Stimulated activated CD4-positive, alpha-beta T cell treated with anti-CD3 and anti-CD28 coated beads, Interleukin-2, amount 100 ng/mL, for 4 hours (primary cell): ENCODE data around the gene ACOX3.

Experiments
- DNase-seq: peaks from one replicate; pipeline ENCODE4 v3.0.0-alpha.2; 2020; ENCODE audit warnings: low read depth

The ACOX3 gene

DNA sequence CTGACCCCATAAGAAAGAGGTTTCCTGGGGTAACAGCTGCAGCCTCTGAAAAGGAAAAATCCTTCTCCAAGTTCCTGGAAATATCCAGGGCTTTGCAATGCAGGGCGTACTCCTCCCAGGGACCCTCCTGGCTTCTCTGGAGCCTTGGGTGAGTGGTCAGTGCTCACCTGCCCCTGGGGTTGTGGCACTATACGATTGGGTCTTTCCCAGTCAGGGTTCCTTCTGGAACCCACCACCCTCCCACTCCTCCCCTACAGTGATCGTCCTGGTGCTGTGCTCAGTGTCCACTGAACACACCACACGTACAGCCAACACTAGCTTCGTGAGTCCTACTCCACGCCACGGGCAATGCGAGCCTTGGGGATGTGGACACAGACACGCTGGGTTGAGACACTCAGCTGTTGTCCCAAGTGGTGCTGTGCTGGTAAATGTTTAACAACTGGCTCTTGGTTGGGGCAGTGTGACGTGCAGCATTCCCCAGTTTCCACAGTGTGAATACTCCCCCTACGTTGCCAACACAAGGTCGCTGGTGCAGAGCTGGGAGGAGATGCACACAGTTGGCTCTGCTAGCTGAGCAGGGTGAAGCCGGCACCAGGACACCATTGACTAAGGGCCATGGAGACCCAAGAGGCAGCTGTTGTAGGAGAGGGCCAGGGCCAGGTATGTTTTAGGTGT lies 105.6 kb downstream of the ACOX3 start:
- no peak for DNase-seq

DNA sequence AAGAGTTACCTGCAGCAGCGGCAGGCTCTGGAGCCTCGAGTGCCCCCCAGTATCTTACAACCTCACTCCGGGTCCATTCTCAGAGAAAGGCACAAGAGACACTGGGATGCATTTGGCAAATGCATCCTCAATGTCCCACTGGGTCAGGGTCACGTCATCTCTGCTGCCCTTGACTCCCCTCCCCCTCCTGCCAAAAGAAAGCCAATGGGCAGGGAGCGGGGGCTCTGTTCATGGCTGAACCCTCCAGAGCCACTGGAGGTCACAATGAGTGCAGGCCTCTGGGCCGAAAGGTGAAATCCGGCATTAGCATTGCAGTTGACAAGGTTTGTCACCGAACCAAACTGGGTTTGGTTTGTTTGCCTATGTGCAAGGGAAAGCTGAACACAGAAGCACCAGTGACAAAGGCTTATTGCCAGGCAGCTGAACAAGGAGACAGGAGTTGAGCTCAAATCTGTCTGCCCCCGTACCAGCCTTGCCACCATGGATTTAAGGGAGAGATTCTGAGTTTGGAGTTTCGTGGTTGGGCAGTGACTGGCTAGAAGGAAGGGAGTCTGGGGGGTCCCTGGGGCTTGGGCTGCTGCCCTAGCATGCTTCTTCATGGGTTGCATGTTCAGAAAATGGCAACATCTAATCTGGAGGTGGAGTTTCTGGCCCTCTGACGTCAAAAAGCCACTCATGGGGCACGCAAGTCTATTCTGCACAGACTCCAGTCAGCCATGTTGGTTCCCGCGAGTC lies 106.6 kb downstream of the ACOX3 start:
- DNase-seq, result no peak

DNA sequence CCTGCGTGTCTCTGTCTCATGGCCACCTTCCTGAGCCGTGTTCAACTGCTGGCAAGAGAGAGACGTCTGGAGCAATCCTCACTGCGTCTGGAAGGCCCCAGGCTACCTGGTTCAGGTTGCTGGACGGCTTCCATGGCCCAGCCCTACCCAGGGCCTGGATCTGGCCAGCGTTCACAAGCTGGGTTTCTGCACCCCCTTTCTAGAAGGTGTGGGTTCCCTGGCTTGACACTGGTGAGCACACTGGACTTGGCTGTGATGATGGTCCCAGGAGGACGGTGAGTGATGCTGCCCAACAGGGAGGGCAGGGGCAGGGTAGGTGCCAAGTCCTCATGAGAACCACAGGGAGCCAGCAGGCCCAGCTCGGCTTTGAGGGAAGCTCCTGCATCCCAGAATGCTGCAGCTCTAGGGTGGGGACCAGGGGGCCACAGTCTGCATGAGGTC lies 107.6 kb downstream of the ACOX3 start:
- DNase-seq, result no peak

- DNase-seq, result no peak
These were observed 108.3 kb downstream of the ACOX3 start for GRCh38 chr4:8332038-8332857.

GRCh38 chr4:8331575-8331955 lies 109.0 kb downstream of the ACOX3 start:
- DNase-seq, result no peak

DNA sequence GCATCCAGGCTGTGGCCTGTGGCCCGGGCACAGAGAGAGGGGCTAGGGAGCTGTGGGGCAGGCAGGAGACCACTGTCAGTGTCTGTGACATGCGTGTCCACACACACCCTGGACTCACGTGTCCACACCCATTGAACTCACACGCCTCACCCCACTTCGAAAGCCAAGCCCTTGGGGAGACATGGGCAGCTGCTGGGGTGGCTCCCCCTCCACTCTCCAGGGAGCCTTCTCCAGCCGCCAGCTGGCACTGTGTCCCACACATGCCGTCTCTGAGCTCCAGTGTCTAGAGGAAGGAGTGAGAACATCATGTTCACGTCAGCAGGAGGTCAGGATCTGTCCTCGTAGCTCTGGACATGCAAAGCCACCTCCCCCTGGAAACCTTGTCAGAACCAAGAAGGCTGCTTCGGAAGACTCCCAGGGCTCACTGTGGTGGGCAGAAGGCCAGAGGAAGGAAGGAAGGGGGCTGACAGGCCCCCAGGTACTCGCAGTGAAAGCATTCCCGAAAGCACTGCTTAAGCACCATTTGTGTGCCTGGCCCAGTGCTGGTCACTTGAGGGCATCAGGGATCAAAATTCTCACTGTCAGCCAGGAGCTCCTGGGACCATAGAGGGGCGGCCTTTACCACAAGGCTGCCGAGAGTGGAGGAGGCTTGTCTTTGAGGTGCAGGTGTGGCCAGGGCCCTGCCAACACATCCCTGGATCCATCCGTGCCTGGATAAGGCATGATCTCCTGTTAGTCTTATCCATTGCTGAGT lies 109.5 kb downstream of the ACOX3 start:
- DNase-seq, result no peak

DNA sequence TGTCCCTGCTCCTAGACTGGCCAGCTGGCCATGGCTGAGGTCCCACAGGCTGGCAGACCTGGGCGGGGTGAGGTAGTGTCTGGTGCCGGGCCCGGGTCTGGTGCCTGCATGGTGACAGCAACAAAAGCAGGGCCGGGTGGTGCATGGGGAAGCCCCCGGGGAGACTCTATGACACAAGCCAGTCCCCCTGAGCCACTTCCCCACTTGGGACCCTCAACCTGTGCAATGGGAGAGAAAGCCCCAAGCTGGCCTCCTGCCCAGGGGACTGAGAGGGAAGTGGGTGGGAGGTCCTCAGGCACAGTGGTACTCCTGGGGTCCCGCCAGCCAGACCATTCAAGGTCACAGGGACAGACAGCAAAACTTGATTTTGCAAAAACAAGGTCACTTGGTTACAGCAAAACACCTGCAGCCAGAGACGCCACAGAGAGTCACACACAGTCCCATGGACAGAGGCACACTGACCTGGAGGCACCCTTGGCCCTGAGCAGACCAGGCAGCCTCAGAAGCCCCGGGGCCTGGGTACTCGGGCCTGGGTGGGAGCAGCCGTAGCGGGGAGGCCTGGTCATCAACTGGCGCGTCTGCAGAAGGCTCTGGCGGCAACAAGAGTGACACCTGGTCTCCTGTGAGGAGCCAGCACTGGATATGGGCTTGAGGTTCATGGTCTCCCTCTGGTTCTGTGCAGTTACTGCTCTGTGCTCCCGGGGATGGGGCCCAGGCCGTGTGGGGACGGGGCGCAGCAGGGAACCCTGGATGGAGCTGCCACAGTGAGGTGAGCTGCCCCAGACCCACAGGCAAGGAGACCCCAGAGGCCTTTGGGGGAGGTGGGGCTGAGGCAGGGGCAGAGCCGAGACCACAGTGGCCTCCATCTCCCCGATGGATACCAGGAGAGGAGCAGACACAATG lies 110.4 kb downstream of the ACOX3 start:
- DNase-seq, result no peak

GRCh38 chr4:8329560-8329858 lies 111.0 kb downstream of the ACOX3 start:
- DNase-seq, result no peak

- no peak for DNase-seq
These were observed 111.5 kb downstream of the ACOX3 start for GRCh38 chr4:8328866-8329559.

GRCh38 chr4:8328456-8328855 lies 112.1 kb downstream of the ACOX3 start:
- no peak for DNase-seq

- no peak for DNase-seq
These were observed 114.3 kb downstream of the ACOX3 start for GRCh38 chr4:8326206-8326605.

- DNase-seq, result no peak
These were observed 115.1 kb downstream of the ACOX3 start for GRCh38 chr4:8325291-8325973.

DNA sequence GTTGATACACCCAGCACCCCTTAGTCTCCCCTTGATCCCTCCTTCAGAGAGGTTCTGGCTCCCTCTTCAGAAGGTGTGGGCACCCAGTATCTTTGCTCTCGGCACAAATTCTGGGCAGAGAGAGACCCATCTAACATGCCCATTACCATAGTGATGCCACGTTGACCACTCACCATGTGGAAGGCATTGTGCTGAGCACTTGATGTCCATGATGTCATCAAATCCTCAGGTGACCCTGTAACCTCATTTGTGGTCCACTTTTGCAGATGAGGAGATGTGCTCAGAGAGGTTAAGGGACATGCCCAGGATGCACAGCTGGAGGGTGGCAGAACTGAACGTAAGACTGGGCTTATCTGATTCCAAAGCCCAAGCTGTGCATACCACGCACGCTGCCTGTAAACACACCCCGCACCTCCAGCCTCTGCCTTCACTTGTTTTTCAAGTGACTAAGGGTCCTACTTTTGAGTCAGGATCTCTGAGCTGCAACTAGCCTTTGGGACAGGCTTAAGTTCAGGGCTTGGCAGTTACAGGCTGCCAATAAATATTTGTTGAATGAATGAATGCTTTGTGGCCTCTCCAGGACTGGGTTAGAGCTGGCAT lies 115.8 kb downstream of the ACOX3 start:
- no peak for DNase-seq

DNA sequence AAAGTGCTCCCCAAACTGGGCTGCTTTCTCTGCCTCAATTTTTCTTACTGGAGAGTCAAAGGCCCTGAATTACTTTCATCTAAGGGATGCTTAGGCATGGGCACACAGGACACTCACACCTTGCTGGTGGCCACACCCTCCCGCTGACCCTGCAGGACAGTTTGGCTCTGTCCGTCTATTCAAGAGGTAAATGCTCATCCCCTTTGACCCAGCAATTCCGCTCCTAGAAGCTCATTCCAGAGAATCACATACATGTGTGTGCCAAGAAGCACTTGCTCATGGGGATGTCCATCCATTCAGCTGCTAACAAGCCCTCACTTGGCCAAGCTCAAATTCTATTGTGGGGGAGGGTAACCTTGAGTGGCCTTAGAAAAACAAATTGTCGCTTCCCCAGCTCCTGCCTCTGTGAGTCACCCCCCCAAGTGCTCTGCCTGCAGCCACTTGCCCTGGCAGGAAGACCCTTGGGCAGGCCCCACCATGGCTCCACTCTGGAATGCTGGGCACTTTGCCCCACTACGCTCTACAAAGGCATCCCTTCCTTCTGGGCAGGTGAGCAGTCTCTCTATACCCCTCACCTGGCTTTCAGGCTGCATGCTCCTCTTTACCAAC lies 116.5 kb downstream of the ACOX3 start:
- DNase-seq, result no peak

GRCh38 chr4:8322794-8323704 lies 117.5 kb downstream of the ACOX3 start:
- no peak for DNase-seq

DNA sequence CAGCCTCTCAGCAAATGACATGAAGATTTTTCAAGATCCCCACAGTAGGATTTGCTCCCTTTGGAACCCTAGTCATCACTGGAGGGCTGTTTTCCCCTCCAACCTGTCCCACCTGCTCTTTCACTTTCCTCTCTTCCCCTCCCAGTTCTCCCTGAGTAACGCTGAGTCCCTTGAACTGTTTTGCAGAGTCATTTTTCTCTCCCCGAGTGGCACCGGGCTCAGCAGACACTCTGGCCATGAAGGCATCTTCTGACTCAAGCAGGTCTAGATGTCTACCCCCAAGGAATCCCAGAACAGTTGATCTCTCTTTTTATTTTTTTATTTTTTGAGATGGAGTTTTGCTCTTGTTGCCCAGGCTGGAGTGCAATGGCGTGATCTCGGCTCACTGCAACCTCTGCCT lies 118.8 kb downstream of the ACOX3 start:
- no peak for DNase-seq

DNA sequence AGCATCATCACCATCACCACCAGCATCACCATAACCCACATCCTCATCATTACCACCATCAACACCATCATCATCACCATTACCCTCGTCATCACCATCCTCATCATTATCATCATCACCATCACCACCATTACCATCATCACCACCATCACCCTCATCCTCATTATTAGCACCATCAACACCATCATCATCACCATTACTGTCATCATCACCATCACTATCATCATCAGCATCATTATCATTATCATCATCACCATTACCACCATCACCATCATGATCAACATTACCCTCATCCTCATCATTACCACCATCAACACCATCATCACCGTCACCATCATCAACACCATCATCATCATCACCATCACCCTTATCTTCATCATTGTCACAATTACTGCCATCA lies 119.3 kb downstream of the ACOX3 start:
- no peak for DNase-seq

DNA sequence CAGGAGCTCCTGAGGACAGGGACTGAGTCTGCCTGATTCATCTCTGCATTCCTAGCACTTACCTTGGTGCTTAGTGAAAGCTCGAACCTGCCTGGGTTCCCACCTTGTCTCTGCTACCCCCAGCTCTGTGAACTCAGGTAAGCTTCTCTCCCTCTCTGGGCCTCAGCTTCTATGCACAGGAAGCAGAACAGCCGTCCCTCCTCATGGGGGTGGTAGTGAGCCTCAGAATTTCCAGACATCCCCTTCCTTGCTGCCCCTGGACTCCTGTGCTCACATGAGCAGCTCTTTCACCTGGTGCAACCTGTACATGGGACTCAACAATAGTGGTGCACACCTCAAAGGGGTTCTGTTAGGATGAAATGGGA lies 120.2 kb downstream of the ACOX3 start:
- DNase-seq, result no peak
